ENCODE measurements around the gene SEMA5A.

DNA sequence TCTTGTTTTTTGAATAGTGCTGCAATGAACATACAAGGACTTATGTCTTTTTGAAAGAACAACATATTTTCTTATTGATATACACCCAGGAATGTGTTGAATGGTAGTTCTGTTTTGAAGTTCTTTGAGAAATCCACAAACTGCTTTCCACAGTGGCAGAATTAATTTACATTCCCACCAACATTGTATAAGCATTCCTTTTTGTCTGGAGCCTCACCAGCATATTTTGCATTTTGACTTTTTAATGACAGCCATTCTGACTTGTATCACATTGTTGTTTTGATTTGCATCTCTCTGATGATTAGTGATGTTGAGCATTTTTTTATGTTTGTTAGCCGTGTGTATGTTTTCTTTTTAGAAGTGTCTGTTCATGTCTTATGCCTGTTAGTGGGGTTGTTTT lies 524.9 kb downstream of the SEMA5A start:
- TF ChIP-seq LBX2 (CRISPR knock-in tag; IDR thresholded peaks at IDR 0.05; ENCODE audit: borderline replicate concordance): no peak
- TF ChIP-seq RNF219 (CRISPR knock-in tag; IDR thresholded peaks at IDR 0.05): no peak
- no peak for TF ChIP-seq ZNF564 (CRISPR knock-in tag; IDR thresholded peaks at IDR 0.05)
- TF ChIP-seq EZH2 (conservative IDR thresholded peaks at IDR 0.05; ENCODE audit: low read depth, low read length): no peak
- TF ChIP-seq MEF2D (CRISPR knock-in tag; IDR thresholded peaks at IDR 0.05): no peak
- no peak for TF ChIP-seq POLR2A (IDR thresholded peaks at IDR 0.05; ENCODE audit: insufficient read depth in 1 of 2, low read depth in 2 of 2, low read length in 2 of 2)
- TF ChIP-seq ZBTB8A (CRISPR knock-in tag; IDR thresholded peaks at IDR 0.05; ENCODE audit: borderline replicate concordance, low read depth): no peak
- TF ChIP-seq ELF4 (CRISPR knock-in tag; IDR thresholded peaks at IDR 0.05; ENCODE audit: borderline replicate concordance): no peak
- TF ChIP-seq ZNF205 (CRISPR knock-in tag; IDR thresholded peaks at IDR 0.05): no peak
- no peak for TF ChIP-seq ZNF20 (CRISPR knock-in tag; IDR thresholded peaks at IDR 0.05)
- no peak for TF ChIP-seq CTCF (CRISPR knock-in tag; IDR thresholded peaks at IDR 0.05)
- no peak for TF ChIP-seq ISX (CRISPR knock-in tag; conservative IDR thresholded peaks at IDR 0.05)
- TF ChIP-seq, protein P1, sequence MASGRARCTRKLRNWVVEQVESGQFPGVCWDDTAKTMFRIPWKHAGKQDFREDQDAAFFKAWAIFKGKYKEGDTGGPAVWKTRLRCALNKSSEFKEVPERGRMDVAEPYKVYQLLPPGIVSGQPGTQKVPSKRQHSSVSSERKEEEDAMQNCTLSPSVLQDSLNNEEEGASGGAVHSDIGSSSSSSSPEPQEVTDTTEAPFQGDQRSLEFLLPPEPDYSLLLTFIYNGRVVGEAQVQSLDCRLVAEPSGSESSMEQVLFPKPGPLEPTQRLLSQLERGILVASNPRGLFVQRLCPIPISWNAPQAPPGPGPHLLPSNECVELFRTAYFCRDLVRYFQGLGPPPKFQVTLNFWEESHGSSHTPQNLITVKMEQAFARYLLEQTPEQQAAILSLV (CRISPR knock-in tag; IDR thresholded peaks at IDR 0.05; ENCODE audit: borderline replicate concordance): no peak
